ENCODE results near the gene MMRN2.
A peak's percentile ranks its signal among the peaks of the same experiment; 100 is the strongest.

The MMRN2 gene

DNA sequence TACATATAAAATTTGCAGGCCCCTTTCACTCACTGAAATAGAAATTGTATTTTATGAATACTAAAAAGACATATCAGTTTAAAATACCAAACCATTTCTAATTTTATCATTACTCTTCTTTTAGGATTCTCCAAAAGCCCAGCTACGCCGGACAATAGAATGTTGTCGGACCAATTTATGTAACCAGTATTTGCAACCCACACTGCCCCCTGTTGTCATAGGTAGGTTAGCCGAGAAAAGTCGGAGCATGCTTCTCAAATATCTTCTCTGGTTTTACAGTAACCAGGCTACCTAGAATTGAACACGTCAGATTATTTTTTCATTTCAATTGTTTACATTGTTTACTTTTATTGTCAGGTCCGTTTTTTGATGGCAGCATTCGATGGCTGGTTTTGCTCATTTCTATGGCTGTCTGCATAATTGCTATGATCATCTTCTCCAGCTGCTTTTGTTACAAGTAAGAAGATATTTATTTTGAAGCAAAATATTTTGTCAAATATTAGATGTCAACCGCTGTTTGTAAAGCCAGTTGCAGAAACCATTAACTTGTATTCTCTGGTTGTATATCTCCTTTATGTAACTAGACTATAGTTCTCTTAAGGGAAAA lies 57.6 kb downstream of the MMRN2 start:
- no peak overlapping the region for H3K27ac ChIP-seq
- DNase-seq (ENCODE audit: low read depth, low spot score), result no peak

DNA sequence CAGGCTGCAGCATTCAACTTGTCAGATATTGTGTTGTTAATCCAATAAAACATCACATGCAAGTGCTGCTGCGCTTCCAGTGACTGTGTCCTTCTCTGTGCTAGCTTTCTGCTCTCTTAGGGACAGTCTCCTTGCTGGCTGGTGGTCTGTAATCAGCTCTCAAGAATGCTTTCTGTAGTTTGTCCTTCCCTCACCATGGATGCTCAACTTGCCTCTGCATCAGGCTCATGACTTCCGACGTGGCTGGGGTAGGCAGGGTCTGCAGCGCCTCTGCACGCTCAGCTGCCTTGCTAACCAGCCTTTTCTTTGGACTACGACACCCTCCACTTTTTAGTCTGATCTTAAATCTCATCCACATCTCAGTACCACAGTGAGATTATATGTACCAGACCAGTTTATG lies 58.3 kb downstream of the MMRN2 start:
- no peak overlapping the region for H3K27ac ChIP-seq
- DNase-seq (ENCODE audit: low read depth, low spot score), result no peak

DNA sequence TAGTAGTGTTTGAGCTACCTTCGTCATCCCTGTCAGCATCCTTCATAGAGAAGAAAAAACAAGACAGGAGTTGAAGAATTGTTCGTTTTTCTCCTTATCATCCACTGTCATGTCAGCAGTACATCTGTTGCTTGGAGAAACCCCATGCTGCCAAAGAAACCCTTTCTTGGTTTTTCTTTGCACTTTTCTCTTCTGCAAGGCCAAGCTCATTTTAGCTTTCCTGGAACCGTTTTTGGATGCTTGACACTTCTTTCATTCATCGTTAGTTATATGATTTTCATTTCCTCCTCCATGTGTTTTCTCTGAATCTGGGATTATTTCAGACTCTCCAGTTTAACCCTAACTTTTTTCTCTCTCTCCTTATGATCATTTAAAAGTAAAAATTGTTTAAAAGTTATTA lies 58.9 kb downstream of the MMRN2 start:
- H3K27ac ChIP-seq, result no peak overlapping the region
- DNase-seq (ENCODE audit: low read depth, low spot score), result no peak

DNA sequence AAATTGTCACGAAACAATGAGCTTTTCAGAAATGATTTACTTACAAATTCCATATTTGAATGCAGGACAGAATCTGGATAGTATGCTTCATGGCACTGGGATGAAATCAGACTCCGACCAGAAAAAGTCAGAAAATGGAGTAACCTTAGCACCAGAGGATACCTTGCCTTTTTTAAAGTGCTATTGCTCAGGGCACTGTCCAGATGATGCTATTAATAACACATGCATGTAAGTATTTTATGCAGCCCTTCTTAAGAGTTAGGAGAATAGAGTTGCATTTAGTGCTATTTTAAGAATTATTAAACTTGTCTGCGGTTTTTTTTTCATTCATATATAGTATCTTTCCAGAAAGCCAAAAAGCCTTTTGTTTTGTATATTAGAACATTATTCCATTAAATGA lies 67.4 kb downstream of the MMRN2 start:
- no peak for DNase-seq (ENCODE audit: low read depth, low spot score)
- no peak overlapping the region for H3K27ac ChIP-seq

DNA sequence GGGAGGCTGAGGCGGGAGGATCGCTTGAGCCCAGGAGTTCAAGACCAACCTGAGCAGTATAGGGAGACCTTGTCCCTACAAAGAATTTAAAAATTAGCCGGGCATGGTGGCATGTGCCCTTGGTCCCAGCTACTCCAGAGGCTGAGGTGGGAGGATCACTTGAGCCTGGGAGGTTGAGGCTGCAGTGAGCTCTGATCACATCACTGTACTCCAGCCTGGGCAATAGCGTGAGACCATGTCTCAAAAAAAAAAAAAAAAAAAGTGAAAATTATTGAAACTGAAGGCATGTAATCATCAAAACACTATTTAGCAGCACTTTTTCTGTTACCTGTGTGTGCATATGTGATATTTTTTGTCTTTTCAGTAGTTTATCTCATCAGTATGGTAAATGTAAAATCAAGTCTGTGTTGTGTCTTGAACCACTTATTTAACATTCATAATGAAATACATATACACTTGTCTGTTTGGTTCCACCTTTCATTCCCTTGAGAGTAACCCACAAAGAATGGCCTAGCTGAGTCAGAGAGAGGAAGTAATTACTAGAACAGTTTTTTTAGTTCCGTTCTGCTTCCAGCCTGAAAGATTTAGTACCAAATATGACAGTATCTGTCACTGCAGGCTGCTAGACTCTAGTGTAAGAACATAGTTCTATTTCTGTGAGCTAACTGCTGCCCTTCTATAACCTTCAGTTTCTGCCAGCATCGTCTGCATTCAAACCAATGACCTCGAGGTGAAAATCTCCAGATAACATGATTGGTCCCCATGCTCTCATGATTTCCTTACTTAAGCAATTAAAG lies 68.6 kb downstream of the MMRN2 start:
- no peak for DNase-seq (ENCODE audit: low read depth, low spot score)
- peak overlapping the region; percentile 18 for H3K27ac ChIP-seq

Measured in epithelial cell of prostate (primary cell).